ENCODE data around the gene SPSB2. TPM values are rescaled to one million over a fixed set of nuclear protein-coding genes. Genes with fewer than 3 reads are reported as not detected.

The SPSB2 gene
- total RNA-seq, 2 donors from 2014 or later, result 9.2 to 19.1 TPM

GRCh38 chr12:6845395-6845794, 27.7 kb downstream of the SPSB2 start:
- ATAC-seq (ENCODE audit: insufficient number of reproducible peaks, low FRiP score, low read depth), result no peak
- Histone ChIP-seq H3K27me3 (replicated peaks; ENCODE audit: insufficient read depth) (no peaks in the 10 kb centered on the region), H3K36me3 (peaks cover 12% of the 10 kb centered on the region), H3K27ac (no peak overlapping the region), H3K9me3 (no peaks in the 10 kb centered on the region), H3K4me3 (no peak overlapping the region), H3K4me1 (ENCODE audit: control insufficient read depth in 1 of 2, low read depth in 2 of 2) (no peaks in the 10 kb centered on the region)
- DNase-seq (ENCODE audit: low spot score), result no peak
- TF ChIP-seq CTCF (IDR thresholded peaks at IDR 0.05), result no peak

- Histone ChIP-seq H3K4me3 (no peak overlapping the region), H3K36me3 (peaks cover 26% of the 10 kb centered on the region), H3K9me3 (no peaks in the 10 kb centered on the region), H3K4me1 (ENCODE audit: control insufficient read depth in 1 of 2, low read depth in 2 of 2) (no peaks in the 10 kb centered on the region), H3K27me3 (replicated peaks; ENCODE audit: insufficient read depth) (no peaks in the 10 kb centered on the region), H3K27ac (no peak overlapping the region)
- TF ChIP-seq CTCF (IDR thresholded peaks at IDR 0.05), result no peak
- ATAC-seq (ENCODE audit: insufficient number of reproducible peaks, low FRiP score, low read depth), result no peak
- DNase-seq (ENCODE audit: low spot score), result no peak
Measured at GRCh38 chr12:6843118-6843902, 29.8 kb downstream of the SPSB2 start.

GRCh38 chr12:6842075-6842474, 31.0 kb downstream of the SPSB2 start:
- H3K9me3 ChIP-seq, result no peaks in the 10 kb centered on the region
- no peak overlapping the region for H3K27ac ChIP-seq
- no peak for ATAC-seq (ENCODE audit: insufficient number of reproducible peaks, low FRiP score, low read depth)
- H3K4me1 ChIP-seq (ENCODE audit: control insufficient read depth in 1 of 2, low read depth in 2 of 2), result no peaks in the 10 kb centered on the region
- no peaks in the 10 kb centered on the region for H3K27me3 ChIP-seq (replicated peaks; ENCODE audit: insufficient read depth)
- H3K4me3 ChIP-seq, result no peak overlapping the region
- DNase-seq (ENCODE audit: low spot score), result no peak
- TF ChIP-seq CTCF (IDR thresholded peaks at IDR 0.05), result no peak
- H3K36me3 ChIP-seq, result peaks cover 37% of the 10 kb centered on the region

GRCh38 chr12:6840761-6841515, 32.2 kb downstream of the SPSB2 start, which contains the start of gene GNB3:
Gene GNB3, plus strand, starts transcription at chr12:6840925. Its CDS starts 363 bp downstream, at chr12:6841288.
- Histone ChIP-seq H3K9me3 (no peaks in the 10 kb centered on the region), H3K27me3 (replicated peaks; ENCODE audit: insufficient read depth) (no peaks in the 10 kb centered on the region), H3K4me3 (no peak within 1 kb of the TSS), H3K4me1 (ENCODE audit: control insufficient read depth in 1 of 2, low read depth in 2 of 2) (no peaks in the 10 kb centered on the region), H3K36me3 (peaks cover 40% of the 10 kb centered on the region), H3K27ac (no peak within 1 kb of the TSS)
- no peak for TF ChIP-seq CTCF (IDR thresholded peaks at IDR 0.05)
- DNase-seq (ENCODE audit: low spot score), result no peak
- ATAC-seq (ENCODE audit: insufficient number of reproducible peaks, low FRiP score, low read depth), result no peak

- Histone ChIP-seq H3K4me1 (ENCODE audit: control insufficient read depth in 1 of 2, low read depth in 2 of 2) (no peaks in the 10 kb centered on the region), H3K27me3 (replicated peaks; ENCODE audit: insufficient read depth) (no peaks in the 10 kb centered on the region), H3K4me3 (no peak overlapping the region), H3K27ac (no peak overlapping the region), H3K36me3 (peaks cover 37% of the 10 kb centered on the region), H3K9me3 (no peaks in the 10 kb centered on the region)
- ATAC-seq (ENCODE audit: insufficient number of reproducible peaks, low FRiP score, low read depth) (no peak), DNase-seq (ENCODE audit: low spot score) (no peak)
- no peak for TF ChIP-seq CTCF (IDR thresholded peaks at IDR 0.05)
Measured at GRCh38 chr12:6840330-6840729, 32.8 kb downstream of the SPSB2 start.
